ENCODE measurements around the gene HBP1.
"Not testable (repeated sequence)": the region's sequence is repeated elsewhere in the genome, so short reads cannot be mapped to it uniquely, and the experiment has no call there.

The HBP1 gene, protein sequence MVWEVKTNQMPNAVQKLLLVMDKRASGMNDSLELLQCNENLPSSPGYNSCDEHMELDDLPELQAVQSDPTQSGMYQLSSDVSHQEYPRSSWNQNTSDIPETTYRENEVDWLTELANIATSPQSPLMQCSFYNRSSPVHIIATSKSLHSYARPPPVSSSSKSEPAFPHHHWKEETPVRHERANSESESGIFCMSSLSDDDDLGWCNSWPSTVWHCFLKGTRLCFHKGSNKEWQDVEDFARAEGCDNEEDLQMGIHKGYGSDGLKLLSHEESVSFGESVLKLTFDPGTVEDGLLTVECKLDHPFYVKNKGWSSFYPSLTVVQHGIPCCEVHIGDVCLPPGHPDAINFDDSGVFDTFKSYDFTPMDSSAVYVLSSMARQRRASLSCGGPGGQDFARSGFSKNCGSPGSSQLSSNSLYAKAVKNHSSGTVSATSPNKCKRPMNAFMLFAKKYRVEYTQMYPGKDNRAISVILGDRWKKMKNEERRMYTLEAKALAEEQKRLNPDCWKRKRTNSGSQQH

DNA sequence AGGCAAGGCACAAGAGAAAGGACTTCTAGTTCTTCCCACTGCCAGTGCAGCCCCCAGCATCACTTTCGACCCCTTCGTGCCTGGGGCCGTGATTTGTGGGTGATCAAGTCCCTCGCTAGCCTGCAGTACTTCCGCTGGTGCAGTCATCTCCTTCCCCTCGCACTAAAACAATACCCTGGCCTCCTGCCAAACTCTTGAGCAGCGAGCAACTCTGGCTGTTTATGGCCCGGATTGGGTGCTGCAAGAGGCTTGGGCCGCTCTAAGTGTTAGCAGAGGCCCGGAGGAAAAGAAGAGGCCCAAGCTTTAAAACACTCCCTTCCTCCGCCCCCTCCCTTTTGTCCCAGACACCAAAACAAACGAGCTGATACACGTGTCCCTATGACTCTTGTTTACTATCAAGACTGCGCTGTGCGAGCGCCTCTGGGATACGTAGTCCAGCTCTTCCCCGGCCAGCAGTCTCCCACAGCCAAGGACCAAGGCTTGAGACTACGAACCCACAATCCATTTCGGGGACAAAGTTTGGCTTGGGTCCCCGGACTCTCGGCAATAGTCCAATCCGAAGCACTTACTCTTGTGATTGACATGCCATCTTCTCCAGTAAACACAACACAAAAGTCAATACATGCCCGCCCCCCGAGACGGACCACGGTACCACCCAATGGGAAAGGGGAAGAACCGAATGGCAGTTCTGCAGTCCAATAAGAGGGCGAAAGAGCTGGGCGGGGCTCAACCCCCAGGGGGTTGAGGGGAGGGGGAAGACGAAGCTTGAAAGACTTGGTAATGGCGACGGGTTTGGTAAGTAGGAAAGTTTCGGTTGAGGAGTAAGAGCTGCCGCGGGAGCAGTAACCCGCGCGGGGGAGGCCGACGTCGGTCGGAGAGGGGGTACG, at the start of gene HBP1:
Gene HBP1 (plus strand): TSS at position 771 of the 887 bp plus-strand sequence. CDS start 10,891 bp downstream, outside the sequence.
- peak; percentile 94 for DNase-seq

- no peak for DNase-seq
Measured at GRCh38 chr7:107119376-107120105, 49.3 kb upstream of the HBP1 start.

DNA sequence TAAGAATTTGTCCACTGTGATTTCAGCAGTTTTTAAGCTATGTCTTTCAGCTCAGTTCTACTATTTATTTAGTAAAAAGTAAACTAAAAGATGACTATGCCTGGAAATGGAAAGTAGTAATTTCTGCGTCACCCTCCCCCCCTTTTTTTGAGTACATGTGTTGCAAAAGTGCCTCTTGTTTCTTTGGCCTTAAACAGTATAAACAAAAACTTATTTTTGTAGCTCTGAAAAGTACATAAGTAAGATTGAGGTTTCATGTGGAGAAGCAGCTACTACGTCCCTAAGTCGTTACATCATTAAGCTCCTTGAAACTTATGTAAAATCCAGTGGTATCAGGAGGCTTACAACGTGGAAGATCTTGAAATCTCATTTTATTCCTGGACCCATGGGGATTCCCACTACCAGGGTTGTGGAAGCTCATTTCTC, 46.3 kb upstream of the HBP1 start:
- DNase-seq = no peak

GRCh38 chr7:107123392-107123791, 45.4 kb upstream of the HBP1 start:
- no peak for DNase-seq

GRCh38 chr7:107125475-107125874, 43.3 kb upstream of the HBP1 start:
- no peak for DNase-seq

- no peak for DNase-seq
Measured at GRCh38 chr7:107128217-107128616, 40.6 kb upstream of the HBP1 start.

- DNase-seq = no peak
Measured at GRCh38 chr7:107128748-107129147, 40.1 kb upstream of the HBP1 start.

GRCh38 chr7:107130487-107131220, 38.1 kb upstream of the HBP1 start:
- no peak for DNase-seq

DNA sequence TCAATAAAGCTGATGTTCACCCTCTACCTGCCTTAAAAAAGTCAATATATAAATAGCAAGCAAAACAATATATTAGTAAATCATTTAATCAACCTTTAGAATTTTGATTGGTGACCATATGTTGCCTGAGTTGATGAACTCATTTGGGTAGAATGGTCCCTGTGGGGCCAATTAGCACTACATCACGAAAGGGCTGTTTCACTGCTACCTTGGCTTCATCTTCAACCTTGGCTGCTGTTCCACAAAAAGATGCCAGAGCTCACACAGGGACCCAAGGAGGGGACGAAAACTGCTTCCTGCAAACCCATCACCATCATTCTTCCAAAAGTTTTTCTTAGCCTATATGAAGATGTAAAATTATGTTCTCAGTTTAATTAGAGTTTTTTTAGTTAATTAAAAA, 35.4 kb upstream of the HBP1 start:
- DNase-seq = no peak

GRCh38 chr7:107138696-107139420, 29.9 kb upstream of the HBP1 start:
- no peak for DNase-seq

GRCh38 chr7:107143875-107144274, 24.9 kb upstream of the HBP1 start:
- not testable (repeated sequence) for DNase-seq

GRCh38 chr7:107145067-107145838, 23.6 kb upstream of the HBP1 start:
- no peak for DNase-seq

GRCh38 chr7:107147464-107148393, 21.1 kb upstream of the HBP1 start:
- no peak for DNase-seq

- DNase-seq = no peak
Measured at GRCh38 chr7:107148721-107149120, 20.1 kb upstream of the HBP1 start.

GRCh38 chr7:107149863-107150262, 18.9 kb upstream of the HBP1 start:
- DNase-seq = no peak

GRCh38 chr7:107150375-107151073, 18.3 kb upstream of the HBP1 start:
- DNase-seq = peak; percentile 75

DNA sequence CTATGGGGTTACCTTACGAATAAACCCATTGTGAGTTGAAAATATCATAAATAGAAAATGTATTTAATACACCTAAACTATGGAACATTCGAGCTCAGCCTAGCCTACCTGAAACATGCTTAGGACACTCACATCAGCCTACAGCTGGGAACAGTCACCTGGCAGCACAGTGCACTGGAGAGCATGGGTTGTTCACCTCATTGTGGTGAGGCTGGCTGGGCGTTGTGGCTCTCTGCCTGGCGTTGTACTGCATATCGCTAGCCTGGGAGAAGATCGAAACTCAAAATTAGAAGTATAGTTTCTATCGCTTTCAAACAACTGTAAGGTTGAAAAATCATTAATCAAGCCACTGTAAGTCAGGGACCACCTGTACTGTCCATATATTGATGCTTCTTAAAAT, 17.3 kb upstream of the HBP1 start:
- DNase-seq = no peak

GRCh38 chr7:107152011-107152410, 16.8 kb upstream of the HBP1 start:
- DNase-seq = no peak

GRCh38 chr7:107154826-107155225, 14.0 kb upstream of the HBP1 start:
- DNase-seq = no peak
